Stimulated activated CD4-positive, alpha-beta T cell treated with anti-CD3 and anti-CD28 coated beads, Interleukin-2, amount 100 ng/mL, for 4 hours (primary cell): ENCODE data around the gene SAPCD2.
"Not testable (repeated sequence)": the region's sequence is repeated elsewhere in the genome, so short reads cannot be mapped to it uniquely, and the experiment has no call there.

Experiments used
- DNase-seq: peaks from one replicate; pipeline ENCODE4 v3.0.0-alpha.2; 2020; ENCODE audit warnings: low read depth

SAPCD2 gene

GRCh38 chr9:137064880-137065164, 5.5 kb downstream of the SAPCD2 start:
- no peak for DNase-seq

- peak; percentile 35 for DNase-seq
Measured at GRCh38 chr9:137064027-137064879, 6.1 kb downstream of the SAPCD2 start.

- DNase-seq: no peak
Measured at GRCh38 chr9:137063311-137064026, 6.9 kb downstream of the SAPCD2 start.

GRCh38 chr9:137062798-137063197, 7.6 kb downstream of the SAPCD2 start:
- not testable (repeated sequence) for DNase-seq

GRCh38 chr9:137062384-137062783, 8.0 kb downstream of the SAPCD2 start:
- DNase-seq: no peak

- no peak for DNase-seq
Measured at GRCh38 chr9:137058521-137059234, 11.7 kb downstream of the SAPCD2 start.

- DNase-seq: no peak
Measured at GRCh38 chr9:137057545-137057944, 12.8 kb downstream of the SAPCD2 start.

GRCh38 chr9:137056739-137057415, 13.5 kb downstream of the SAPCD2 start:
- DNase-seq: no peak

GRCh38 chr9:137055385-137056364, 14.7 kb downstream of the SAPCD2 start:
- DNase-seq: no peak

- no peak for DNase-seq
Measured at GRCh38 chr9:137054932-137055384, 15.4 kb downstream of the SAPCD2 start.

- DNase-seq: peak; percentile 51
Measured at GRCh38 chr9:137053944-137054931, 16.1 kb downstream of the SAPCD2 start, which contains the start of gene ENTPD2. ENTPD2 (minus strand) TSS chr9:137054061; CDS start chr9:137053997, 64 bp downstream.

GRCh38 chr9:137052998-137053943, 17.1 kb downstream of the SAPCD2 start:
- DNase-seq: no peak

- no peak for DNase-seq
Measured at GRCh38 chr9:137052293-137052692, 18.1 kb downstream of the SAPCD2 start.

GRCh38 chr9:137051145-137051724, 19.1 kb downstream of the SAPCD2 start:
- no peak for DNase-seq

- no peak for DNase-seq
Measured at GRCh38 chr9:137050570-137050969, 19.8 kb downstream of the SAPCD2 start.

GRCh38 chr9:137049544-137050449, 20.6 kb downstream of the SAPCD2 start:
- DNase-seq: no peak
